ES-I3 (cell line): Measurements from ENCODE around the gene MED1.
"Not testable (repeated sequence)": the region's sequence is repeated elsewhere in the genome, so short reads cannot be mapped to it uniquely, and the experiment has no call there.

Source experiments
- H3K36me3 ChIP-seq: 2 replicates; pipeline ENCODE4 v1.6.1; 2013; ENCODE audit warnings: mild to moderate bottlenecking, low read length, control low read depth, moderate library complexity; ENCODE audit not compliant: insufficient read depth
- H3K4me1 ChIP-seq: 2 replicates; pipeline ENCODE4 v1.6.1; 2013; ENCODE audit warnings: mild to moderate bottlenecking, control low read depth, low read length; ENCODE audit not compliant: insufficient read depth
- H3K9ac ChIP-seq: 2 replicates; pipeline ENCODE4 v1.6.1; 2013; ENCODE audit warnings: low read depth, mild to moderate bottlenecking, low read length, moderate library complexity
- H3K9me3 ChIP-seq: 2 replicates; pipeline ENCODE4 v1.6.1; 2013; ENCODE audit warnings: mild to moderate bottlenecking, low read length, moderate library complexity; ENCODE audit not compliant: control insufficient read depth, insufficient read depth

MED1 gene

DNA sequence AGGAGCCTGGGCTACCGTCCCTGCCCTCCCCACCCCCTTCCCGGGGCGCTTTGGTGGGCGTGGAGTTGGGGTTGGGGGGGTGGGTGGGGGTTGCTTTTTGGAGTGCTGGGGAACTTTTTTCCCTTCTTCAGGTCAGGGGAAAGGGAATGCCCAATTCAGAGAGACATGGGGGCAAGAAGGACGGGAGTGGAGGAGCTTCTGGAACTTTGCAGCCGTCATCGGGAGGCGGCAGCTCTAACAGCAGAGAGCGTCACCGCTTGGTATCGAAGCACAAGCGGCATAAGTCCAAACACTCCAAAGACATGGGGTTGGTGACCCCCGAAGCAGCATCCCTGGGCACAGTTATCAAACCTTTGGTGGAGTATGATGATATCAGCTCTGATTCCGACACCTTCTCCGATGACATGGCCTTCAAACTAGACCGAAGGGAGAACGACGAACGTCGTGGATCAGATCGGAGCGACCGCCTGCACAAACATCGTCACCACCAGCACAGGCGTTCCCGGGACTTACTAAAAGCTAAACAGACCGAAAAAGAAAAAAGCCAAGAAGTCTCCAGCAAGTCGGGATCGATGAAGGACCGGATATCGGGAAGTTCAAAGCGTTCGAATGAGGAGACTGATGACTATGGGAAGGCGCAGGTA, 11.0 kb upstream of the MED1 start:
- H3K36me3 ChIP-seq = no peaks in the 10 kb centered on the region
- H3K9me3 ChIP-seq = no peaks in the 10 kb centered on the region
- H3K4me1 ChIP-seq = no peaks in the 10 kb centered on the region
- peak overlapping the region; percentile 99 for H3K9ac ChIP-seq

DNA sequence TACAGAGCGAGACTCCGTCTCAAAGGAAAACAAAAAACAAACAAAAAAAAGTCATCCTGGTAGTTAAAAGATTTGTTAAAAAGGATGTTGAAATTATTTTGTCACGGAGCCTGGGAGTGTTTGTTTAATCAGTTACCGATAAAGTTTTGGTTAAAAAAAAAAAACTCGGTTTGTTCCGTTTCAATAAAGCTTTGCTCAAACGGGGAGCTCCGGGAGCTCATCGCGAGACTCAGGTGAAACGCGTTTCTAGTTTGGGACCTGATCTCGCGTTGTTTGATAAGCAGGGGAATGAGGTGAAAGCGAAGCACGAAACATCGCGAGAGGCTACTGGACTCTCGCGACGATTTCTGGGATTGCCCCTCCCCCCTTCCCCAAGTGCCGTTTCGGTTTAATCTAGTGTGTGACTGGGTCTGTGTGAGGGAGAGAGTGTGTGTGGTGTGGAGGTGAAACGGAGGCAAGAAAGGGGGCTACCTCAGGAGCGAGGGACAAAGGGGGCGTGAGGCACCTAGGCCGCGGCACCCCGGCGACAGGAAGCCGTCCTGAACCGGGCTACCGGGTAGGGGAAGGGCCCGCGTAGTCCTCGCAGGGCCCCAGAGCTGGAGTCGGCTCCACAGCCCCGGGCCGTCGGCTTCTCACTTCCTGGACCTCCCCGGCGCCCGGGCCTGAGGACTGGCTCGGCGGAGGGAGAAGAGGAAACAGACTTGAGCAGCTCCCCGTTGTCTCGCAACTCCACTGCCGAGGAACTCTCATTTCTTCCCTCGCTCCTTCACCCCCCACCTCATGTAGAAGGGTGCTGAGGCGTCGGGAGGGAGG, 10.3 kb upstream of the MED1 start, which contains the start of gene CDK12:
Gene CDK12, plus strand, starts transcription at position 374 of the 813 bp plus-strand sequence. CDS start 586 bp downstream, outside the sequence.
- H3K4me1 ChIP-seq = no peaks in the 10 kb centered on the region
- H3K9me3 ChIP-seq = no peaks in the 10 kb centered on the region
- no peaks in the 10 kb centered on the region for H3K36me3 ChIP-seq
- peak within 1 kb of the TSS; percentile 99 for H3K9ac ChIP-seq

GRCh38 chr17:39455919-39456318, 4.9 kb upstream of the MED1 start:
- H3K4me1 ChIP-seq = no peaks in the 10 kb centered on the region
- H3K9ac ChIP-seq = no peak overlapping the region
- H3K9me3 ChIP-seq = no peaks in the 10 kb centered on the region
- H3K36me3 ChIP-seq = no peaks in the 10 kb centered on the region

DNA sequence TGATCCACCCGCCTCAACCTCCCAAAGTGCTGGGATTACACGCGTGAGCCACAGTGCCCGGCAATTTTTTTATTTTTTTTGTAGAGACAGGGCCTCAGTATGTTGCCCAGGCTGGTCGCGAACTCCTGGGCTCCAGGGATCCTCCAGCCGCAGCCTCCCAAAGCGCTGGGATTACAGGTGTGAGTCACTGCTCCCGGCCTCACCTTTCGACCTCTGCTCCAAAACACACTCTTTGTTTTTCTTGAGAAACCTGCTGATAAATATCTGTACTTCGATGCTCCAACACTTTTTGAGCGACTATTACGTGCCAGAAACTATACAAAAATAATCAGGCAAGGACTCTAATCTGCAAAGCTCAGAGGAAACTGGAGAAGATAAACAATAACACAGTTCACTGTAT, 1.0 kb downstream of the MED1 start:
- H3K36me3 ChIP-seq = peaks cover 6% of the 10 kb centered on the region
- H3K9me3 ChIP-seq = no peaks in the 10 kb centered on the region
- H3K9ac ChIP-seq = peak overlapping the region; percentile 98
- H3K4me1 ChIP-seq = no peaks in the 10 kb centered on the region

GRCh38 chr17:39447561-39447960, 3.5 kb downstream of the MED1 start:
- Histone ChIP-seq H3K9ac (no peak overlapping the region), H3K9me3 (no peaks in the 10 kb centered on the region), H3K4me1 (no peaks in the 10 kb centered on the region), H3K36me3 (peaks cover 6% of the 10 kb centered on the region)

DNA sequence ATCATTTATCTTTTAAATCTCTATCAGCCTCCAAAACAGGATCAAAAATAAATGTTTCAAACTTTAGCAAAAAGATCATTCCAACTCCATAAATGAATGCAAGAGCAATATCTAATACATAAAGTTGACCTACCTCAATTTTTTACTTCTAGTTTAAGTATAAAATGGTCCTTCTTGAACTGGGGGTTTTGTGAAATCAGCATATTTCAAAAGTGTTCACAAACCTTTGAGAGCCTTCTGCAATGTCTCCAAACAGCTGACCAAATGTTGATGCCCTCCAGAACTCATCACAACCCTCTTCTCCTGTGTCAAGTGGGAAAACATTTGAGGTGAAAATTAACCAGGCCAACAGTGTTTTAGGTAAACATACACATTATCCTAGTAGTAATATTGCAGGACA, 7.7 kb downstream of the MED1 start:
- Histone ChIP-seq H3K36me3 (peaks cover 15% of the 10 kb centered on the region), H3K4me1 (no peaks in the 10 kb centered on the region)

DNA sequence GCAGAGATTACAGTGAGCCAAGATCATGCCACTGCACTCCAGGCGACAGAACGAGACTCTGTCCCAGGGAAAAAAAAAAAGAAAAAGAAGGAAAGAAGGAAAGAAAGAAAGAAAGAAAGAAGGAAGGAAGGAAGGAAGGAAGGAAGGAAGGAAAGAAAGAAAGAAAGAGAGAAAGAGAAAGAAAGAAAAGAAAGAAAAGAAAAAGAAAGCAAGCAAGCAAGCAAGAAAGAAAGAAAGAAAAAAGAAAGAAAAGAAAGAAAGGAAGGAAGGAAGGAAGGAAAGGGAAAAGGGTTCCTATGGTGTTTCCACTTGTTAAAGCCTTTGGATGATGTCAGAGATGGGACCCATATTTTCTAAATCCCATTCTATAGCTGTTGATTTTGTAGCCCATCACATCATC, 11.2 kb downstream of the MED1 start:
- H3K36me3 ChIP-seq = peaks cover 17% of the 10 kb centered on the region
- not testable (repeated sequence) for H3K4me1 ChIP-seq, H3K9me3 ChIP-seq, H3K9ac ChIP-seq

More for the DNA sequence above, 7.7 kb downstream of the MED1 start:
- H3K9ac ChIP-seq = no peak overlapping the region
- H3K9me3 ChIP-seq = no peaks in the 10 kb centered on the region

GRCh38 chr17:39429600-39429999, 21.5 kb downstream of the MED1 start:
- no peak overlapping the region for H3K9ac ChIP-seq
- no peaks in the 10 kb centered on the region for H3K9me3 ChIP-seq
- H3K4me1 ChIP-seq = no peaks in the 10 kb centered on the region
- peaks cover 18% of the 10 kb centered on the region for H3K36me3 ChIP-seq

DNA sequence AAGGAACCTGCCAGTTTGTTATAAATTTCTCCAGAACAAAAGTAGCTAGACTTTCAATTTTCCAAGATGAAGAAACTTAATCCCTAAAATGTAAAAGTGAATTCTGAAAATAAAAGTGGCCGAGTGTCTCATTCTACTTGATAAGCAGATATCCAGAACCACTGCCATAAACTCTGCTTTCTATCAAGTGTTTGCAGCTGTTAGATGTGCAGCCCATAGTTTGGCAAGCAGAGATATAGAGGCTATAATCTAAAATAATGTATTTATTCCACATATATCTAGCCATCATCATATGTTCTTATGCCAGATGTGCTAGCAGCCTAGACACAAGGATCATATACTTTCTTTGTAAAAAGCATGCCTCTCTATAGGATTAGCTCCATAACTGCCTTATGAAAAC, 34.9 kb downstream of the MED1 start:
- no peaks in the 10 kb centered on the region for H3K4me1 ChIP-seq
- H3K36me3 ChIP-seq = peaks cover 19% of the 10 kb centered on the region
- no peak overlapping the region for H3K9ac ChIP-seq
- no peaks in the 10 kb centered on the region for H3K9me3 ChIP-seq

GRCh38 chr17:39410279-39410678, 40.8 kb downstream of the MED1 start:
- H3K4me1 ChIP-seq = no peaks in the 10 kb centered on the region
- H3K36me3 ChIP-seq = peaks cover 46% of the 10 kb centered on the region
- H3K9ac ChIP-seq = no peak overlapping the region
- H3K9me3 ChIP-seq = no peaks in the 10 kb centered on the region

DNA sequence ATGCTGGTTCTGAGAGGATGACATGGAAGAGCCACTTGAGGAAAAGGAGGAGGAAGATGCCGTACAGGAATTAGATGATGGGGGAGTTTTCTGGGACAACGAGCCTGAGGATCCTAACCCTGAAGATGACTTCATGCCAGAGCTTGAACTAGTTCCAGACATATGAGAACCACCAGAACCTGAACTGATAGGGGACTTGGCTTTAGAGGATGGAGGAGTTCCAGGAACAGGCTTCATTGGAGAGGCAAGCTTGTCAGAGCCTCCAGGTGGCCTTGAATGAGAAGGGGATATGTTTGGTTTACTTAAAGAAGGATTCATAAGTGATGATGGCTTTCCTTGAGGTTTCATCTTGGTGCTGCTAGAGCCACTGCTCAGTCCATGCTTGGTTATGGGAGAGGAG, 42.7 kb downstream of the MED1 start:
- Histone ChIP-seq H3K4me1 (no peaks in the 10 kb centered on the region), H3K9me3 (no peaks in the 10 kb centered on the region), H3K9ac (no peak overlapping the region), H3K36me3 (peaks cover 38% of the 10 kb centered on the region)

DNA sequence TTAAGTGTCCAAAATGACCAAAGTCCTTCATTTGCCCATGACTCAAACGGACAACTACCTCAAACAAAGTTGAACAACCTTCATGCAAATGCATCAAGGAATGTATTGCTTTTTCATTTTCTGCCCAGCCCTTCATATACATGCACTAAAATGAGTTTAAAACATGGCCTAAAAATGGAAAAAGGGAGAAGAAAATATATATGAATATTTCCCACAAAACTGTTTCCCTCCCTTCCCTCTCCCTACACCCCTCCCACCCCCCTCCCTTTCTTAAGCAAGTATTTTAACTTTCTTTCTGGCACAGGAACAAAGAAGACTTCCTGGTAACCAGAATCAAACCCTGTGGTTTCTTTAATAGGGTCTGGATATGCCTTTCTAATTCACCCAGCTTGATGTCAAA, 44.1 kb downstream of the MED1 start:
- Histone ChIP-seq H3K9me3 (no peaks in the 10 kb centered on the region), H3K9ac (no peak overlapping the region), H3K4me1 (no peaks in the 10 kb centered on the region), H3K36me3 (peaks cover 32% of the 10 kb centered on the region)

- no peak overlapping the region for H3K9ac ChIP-seq
- no peaks in the 10 kb centered on the region for H3K9me3 ChIP-seq
- H3K36me3 ChIP-seq = peaks cover 28% of the 10 kb centered on the region
- H3K4me1 ChIP-seq = no peaks in the 10 kb centered on the region
These were observed 45.6 kb downstream of the MED1 start for GRCh38 chr17:39405436-39405835.

- Histone ChIP-seq H3K36me3 (peaks cover 21% of the 10 kb centered on the region), H3K9ac (no peak overlapping the region), H3K9me3 (no peaks in the 10 kb centered on the region), H3K4me1 (no peaks in the 10 kb centered on the region)
These were observed 46.3 kb downstream of the MED1 start for GRCh38 chr17:39404542-39405378.
